HCEC 1CT (cell line): ENCODE results near the gene SERPINC1.
A peak's percentile ranks its signal among the peaks of the same experiment; 100 is the strongest.
"Not testable (repeated sequence)": the region's sequence is repeated elsewhere in the genome, so short reads cannot be mapped to it uniquely, and the experiment has no call there.

Experiments
- DNase-seq: peaks from one replicate; pipeline ENCODE4 v3.0.0-alpha.2; 2017

The SERPINC1 gene

DNA sequence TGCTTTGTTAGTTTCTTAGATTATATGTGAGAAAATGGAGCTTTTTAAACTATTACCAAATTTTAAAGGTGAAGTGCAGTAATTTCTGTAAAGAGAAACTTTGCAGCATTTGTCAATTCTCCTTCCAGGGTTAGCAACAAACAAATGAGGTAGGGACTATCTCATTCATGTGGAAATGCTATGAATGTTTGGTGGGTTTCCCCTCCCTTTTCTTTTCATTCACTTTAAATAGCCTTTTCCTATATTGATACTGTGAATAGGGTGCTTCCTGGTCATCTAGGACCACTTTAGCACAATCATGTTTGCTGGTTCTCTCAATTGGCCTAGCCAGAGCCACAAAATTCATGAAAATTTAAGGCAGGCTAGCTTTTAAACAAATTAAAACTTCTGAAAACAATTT lies 28.4 kb downstream of the SERPINC1 start:
- DNase-seq, result no peak

GRCh38 chr1:173887627-173888026 lies 29.5 kb downstream of the SERPINC1 start:
- no peak for DNase-seq

DNA sequence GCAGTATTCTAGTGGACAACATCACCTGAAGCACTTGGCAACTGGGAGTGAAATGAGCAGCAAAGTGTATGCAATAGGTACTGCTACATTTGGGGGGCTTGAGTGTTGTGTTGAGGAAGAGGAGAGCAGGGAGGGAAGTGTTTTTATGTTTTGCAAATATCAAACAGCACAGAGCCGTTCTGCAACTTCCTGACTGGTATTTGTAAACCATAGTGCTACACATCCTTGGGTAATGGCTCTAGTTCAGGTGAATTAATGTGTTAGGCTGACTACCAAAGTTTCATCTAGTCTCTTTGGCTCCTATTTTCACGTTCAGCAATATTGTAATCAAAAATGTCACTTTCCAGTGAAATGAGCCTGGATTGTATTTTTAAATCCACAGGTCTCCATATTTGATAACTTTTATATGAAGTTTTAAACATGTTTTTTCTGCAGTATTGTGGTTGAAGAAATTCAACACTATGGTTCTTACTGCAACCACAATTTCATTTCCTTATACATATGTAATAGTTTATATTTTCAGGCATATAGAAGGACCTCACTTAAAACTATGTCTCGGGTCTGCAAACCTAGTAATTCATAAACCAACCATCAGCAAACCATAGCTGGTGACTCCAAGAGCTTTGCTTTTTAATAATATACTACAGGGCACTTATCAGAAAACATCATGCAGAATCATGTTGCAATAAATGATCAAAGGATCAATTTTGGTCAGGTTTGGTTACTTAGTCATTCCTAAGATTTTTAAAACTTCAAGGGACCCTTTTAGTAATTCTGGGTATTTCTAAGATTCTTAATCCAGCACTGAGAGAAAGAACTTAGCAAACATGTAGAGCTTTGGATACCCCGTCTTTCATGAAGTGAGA lies 30.1 kb downstream of the SERPINC1 start:
- no peak for DNase-seq

GRCh38 chr1:173884701-173885100 lies 32.4 kb downstream of the SERPINC1 start:
- no peak for DNase-seq

GRCh38 chr1:173881117-173881516 lies 36.0 kb downstream of the SERPINC1 start:
- DNase-seq, result not testable (repeated sequence)

DNA sequence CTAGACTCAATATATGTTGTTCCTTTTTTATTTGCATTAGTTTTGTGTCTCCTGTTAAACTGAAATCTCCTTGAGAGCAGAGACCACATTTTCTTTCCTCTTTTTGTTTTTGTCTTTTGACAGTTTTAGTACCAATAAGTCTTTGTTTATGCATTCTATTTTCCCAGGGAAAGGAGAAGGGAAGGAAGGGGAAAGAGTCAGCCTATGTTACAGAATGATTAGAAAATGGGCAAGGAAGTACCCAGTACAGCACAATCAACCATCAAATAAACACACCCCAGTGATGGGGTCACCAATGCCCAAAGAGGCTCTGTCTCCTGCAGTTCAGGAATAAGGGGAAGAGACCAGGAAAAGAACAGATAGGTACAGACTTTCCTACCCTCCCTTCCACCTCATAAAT lies 38.9 kb downstream of the SERPINC1 start:
- DNase-seq, result no peak

DNA sequence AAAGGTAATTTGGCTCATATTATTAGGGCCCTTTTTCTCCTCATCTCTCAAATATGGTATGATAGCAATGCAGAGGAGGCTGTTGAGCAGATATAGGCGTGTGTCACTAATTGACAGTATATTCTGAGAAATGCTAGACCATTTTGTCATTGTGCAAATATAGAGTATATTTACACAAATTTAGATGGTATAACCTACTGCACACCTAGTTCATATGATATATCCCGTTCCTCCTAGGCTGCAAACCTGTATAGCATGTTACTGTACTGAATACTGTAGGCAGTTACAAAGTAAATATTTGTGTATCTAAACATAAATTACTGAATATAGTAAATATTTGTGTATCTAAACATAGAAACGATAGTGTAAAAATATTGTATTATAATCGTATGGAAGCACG lies 40.4 kb downstream of the SERPINC1 start:
- DNase-seq, result no peak

DNA sequence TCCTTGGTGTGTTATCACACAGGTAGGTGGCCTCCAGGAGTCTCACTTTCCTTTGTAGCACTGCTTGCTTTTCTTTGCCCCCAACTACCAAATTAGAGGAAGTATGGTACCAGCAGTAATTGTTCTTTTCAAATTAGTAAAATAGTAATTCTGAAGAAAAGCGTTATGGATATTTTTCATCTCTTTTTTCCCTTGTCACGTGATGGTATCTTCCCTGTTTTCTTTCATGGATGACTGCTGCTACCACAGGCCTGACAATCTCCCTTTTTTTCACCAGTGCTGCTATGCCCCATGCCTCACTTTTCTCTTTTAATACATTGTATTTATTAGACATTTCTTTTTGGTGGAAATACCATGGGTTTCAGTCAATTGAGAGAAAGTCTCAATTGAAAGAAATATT lies 45.6 kb downstream of the SERPINC1 start:
- no peak for DNase-seq

DNA sequence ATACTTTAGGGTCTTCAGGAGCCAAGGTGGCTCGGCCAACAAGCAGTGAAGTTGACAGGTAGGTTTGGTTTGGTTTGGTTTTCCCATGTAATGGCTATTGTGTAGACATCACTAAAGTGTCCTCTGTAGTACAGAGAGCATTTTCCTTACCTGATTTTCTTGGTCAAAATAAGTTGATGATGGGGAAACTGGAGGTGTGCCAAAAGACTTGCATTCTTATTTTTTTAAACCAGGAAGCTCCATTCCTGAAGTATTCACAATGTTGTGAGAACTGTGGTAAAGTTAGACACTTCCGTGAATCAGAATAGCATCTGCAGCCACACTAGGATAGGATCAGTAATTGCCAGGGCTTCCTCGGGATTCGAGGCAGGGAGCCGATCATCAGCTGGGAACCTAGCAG lies 46.0 kb downstream of the SERPINC1 start:
- DNase-seq, result no peak

- no peak for DNase-seq
Observed at GRCh38 chr1:173870252-173871075, 46.7 kb downstream of the SERPINC1 start.

DNA sequence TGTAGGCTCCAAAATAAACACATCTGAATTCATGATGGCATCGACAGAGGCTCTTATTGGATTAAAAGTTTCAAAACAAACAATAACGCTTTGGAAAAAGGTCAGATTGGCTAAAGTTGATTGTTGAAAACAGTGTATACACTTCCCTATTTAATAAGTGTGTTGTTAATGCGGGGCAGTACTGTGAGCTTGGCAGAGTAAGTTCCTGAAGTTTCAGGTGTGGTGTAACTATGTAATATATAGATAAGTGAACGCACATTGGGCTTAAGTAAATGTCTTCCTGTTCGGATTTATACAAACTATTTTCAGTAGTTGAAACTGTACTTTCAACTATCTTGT lies 48.1 kb downstream of the SERPINC1 start:
- no peak for DNase-seq

GRCh38 chr1:173868266-173869020 lies 48.7 kb downstream of the SERPINC1 start, which contains the start of gene ZBTB37:
Gene ZBTB37, plus strand, starts transcription at chr1:173868380. Its CDS starts 1,846 bp downstream, at chr1:173870226.
- peak; percentile 56 for DNase-seq

GRCh38 chr1:173867753-173868265 lies 49.3 kb downstream of the SERPINC1 start, which contains the start of gene GAS5:
Gene GAS5, minus strand, starts transcription at chr1:173867989.
- DNase-seq, result peak; percentile 99

- peak; percentile 32 for DNase-seq
Observed at GRCh38 chr1:173867141-173867752, 49.9 kb downstream of the SERPINC1 start.

- no peak for DNase-seq
Observed at GRCh38 chr1:173866413-173867115, 50.6 kb downstream of the SERPINC1 start.

DNA sequence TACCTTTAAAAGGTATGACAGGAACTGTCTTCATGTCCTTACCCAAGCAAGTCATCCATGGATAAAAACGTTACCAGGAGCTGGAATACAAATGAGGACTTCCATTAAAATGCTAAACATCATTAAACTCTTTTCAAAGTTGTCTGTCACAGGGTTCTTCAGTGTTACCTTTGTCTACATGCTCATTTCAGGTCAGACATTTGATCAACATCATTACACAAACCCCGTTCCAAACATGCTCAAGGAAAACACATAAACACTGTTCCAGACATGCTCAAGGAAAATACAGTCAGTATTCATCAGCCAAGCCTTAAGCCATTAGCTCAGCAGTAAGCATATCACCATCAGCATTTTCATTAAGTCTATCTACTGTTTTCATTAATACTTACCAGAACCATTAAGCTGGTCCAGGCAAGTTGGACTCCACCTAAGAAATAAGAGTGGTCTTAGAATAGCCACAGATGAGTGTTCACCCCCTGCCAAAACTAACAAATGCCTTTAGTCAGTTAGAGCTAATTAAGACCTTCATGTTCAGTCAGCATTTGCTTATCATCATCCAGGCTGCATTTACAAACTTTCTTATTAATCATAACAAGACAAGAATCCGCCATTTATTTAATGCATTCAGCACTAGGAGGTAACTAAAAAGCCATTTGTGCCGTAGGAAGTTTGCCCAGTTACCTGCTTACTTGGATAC lies 51.5 kb downstream of the SERPINC1 start:
- no peak for DNase-seq

GRCh38 chr1:173864179-173864867 lies 52.8 kb downstream of the SERPINC1 start:
- DNase-seq, result no peak

GRCh38 chr1:173863224-173864161 lies 53.6 kb downstream of the SERPINC1 start:
- no peak for DNase-seq

DNA sequence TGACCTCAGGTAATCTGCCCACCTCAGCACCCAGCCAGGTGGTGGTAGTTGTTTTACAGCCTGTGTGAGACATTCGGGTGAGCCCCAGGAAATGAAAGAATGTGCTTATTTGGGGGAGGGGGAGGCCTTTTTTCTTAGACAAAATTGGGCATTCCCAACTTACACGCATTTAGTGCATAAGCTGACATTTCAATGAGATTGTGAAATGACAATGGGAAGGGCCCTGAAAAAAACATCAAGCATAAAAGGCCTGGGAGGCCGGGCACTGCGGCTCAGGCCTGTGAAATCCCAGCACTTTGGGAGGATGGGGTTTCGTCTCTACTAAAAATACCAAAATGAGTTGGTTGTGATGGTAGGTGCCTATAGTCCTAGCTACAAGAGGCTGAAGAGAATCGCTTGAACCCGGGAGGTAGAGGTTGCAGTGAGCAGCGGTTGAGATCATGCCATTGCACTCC lies 54.3 kb downstream of the SERPINC1 start:
- DNase-seq, result no peak
